T-helper 22 cell (primary cell): ENCODE data around the gene IL12RB2.

ENCODE experiments used
- DNase-seq: peaks from one replicate; pipeline ENCODE4 v3.0.0-alpha.2; 2020; ENCODE audit warnings: low read depth

Gene IL12RB2

GRCh38 chr1:67348586-67349252 lies 41.0 kb downstream of the IL12RB2 start:
- DNase-seq, result no peak

GRCh38 chr1:67350783-67351182 lies 43.1 kb downstream of the IL12RB2 start:
- no peak for DNase-seq

GRCh38 chr1:67352211-67352610 lies 44.5 kb downstream of the IL12RB2 start:
- DNase-seq, result no peak

GRCh38 chr1:67355745-67356424 lies 48.2 kb downstream of the IL12RB2 start:
- DNase-seq, result no peak

- no peak for DNase-seq
Observed at GRCh38 chr1:67359592-67359991, 51.9 kb downstream of the IL12RB2 start.

- DNase-seq, result no peak
Observed at GRCh38 chr1:67361641-67362040, 54.0 kb downstream of the IL12RB2 start.

GRCh38 chr1:67367370-67368045 lies 59.8 kb downstream of the IL12RB2 start:
- DNase-seq, result no peak

- DNase-seq, result no peak
Observed at GRCh38 chr1:67368046-67368514, 60.4 kb downstream of the IL12RB2 start.

- no peak for DNase-seq
Observed at GRCh38 chr1:67371043-67371442, 63.4 kb downstream of the IL12RB2 start.

GRCh38 chr1:67371681-67372080 lies 64.0 kb downstream of the IL12RB2 start:
- DNase-seq, result no peak

GRCh38 chr1:67372136-67372535 lies 64.5 kb downstream of the IL12RB2 start:
- no peak for DNase-seq

GRCh38 chr1:67372898-67373297 lies 65.2 kb downstream of the IL12RB2 start:
- DNase-seq, result no peak

GRCh38 chr1:67376381-67376780 lies 68.7 kb downstream of the IL12RB2 start:
- no peak for DNase-seq

- DNase-seq, result no peak
Observed at GRCh38 chr1:67377253-67377652, 69.6 kb downstream of the IL12RB2 start.

GRCh38 chr1:67381154-67381553 lies 73.5 kb downstream of the IL12RB2 start:
- no peak for DNase-seq

GRCh38 chr1:67382292-67382691 lies 74.6 kb downstream of the IL12RB2 start:
- DNase-seq, result no peak

- DNase-seq, result no peak
Observed at GRCh38 chr1:67383999-67384638, 76.4 kb downstream of the IL12RB2 start.

GRCh38 chr1:67390041-67390887 lies 82.6 kb downstream of the IL12RB2 start:
- DNase-seq, result no peak

GRCh38 chr1:67393240-67393639 lies 85.6 kb downstream of the IL12RB2 start:
- DNase-seq, result no peak

GRCh38 chr1:67393737-67394136 lies 86.1 kb downstream of the IL12RB2 start:
- DNase-seq, result no peak

GRCh38 chr1:67394548-67394947 lies 86.9 kb downstream of the IL12RB2 start:
- no peak for DNase-seq
